Neural progenitor cell (in vitro differentiated cells): ENCODE results near the gene RNF32. TPM values are rescaled to one million over a fixed set of nuclear protein-coding genes. Genes with fewer than 3 reads are reported as not detected.
A peak's percentile ranks its signal among the peaks of the same experiment; 100 is the strongest.

Experiments used
- DNase-seq: peaks from one replicate; pipeline ENCODE4 v3.0.0-alpha.2; 2016; ENCODE audit warnings: low spot score
- H2AFZ ChIP-seq: fragments of 200-600 bp; sonication (generic); replicated peaks from 2 replicates; pipeline ENCODE4 v1.6.1; 2016; ENCODE audit warnings: antibody characterized with exemption
- H3F3A ChIP-seq: fragments of 200-600 bp; sonication (generic); 2 replicates; pipeline ENCODE4 v1.6.1; 2016; ENCODE audit warnings: antibody characterized with exemption, low read depth
- H3K27ac ChIP-seq: fragments of 200-600 bp; sonication (generic); 2 replicates; pipeline ENCODE4 v1.5.1; 2016; ENCODE audit warnings: mild to moderate bottlenecking
- H3K27me3 ChIP-seq: fragments of 200-600 bp; sonication (generic); 2 replicates; pipeline ENCODE4 v1.6.1; 2016; ENCODE audit warnings: mild to moderate bottlenecking, moderate library complexity
- H3K36me3 ChIP-seq: fragments of 200-600 bp; sonication (generic); 2 replicates; pipeline ENCODE4 v1.5.1; 2016
- H3K4me1 ChIP-seq: fragments of 200-600 bp; sonication (generic); 2 replicates; pipeline ENCODE4 v1.6.1; 2016; ENCODE audit warnings: mixed run types
- H3K4me2 ChIP-seq: fragments of 200-600 bp; sonication (generic); 2 replicates; pipeline ENCODE4 v1.6.1; 2016
- H3K4me3 ChIP-seq: fragments of 200-600 bp; sonication (generic); 2 replicates; pipeline ENCODE4 v1.5.1; 2016
- H3K79me2 ChIP-seq: fragments of 200-600 bp; sonication (generic); 2 replicates; pipeline ENCODE4 v1.6.1; 2016; ENCODE audit warnings: low read depth
- H3K9ac ChIP-seq: fragments of 200-600 bp; sonication (generic); 2 replicates; pipeline ENCODE4 v1.6.1; 2016
- H3K9me3 ChIP-seq: fragments of 200-600 bp; sonication (generic); 2 replicates; pipeline ENCODE4 v1.5.1; 2016; ENCODE audit warnings: low read depth
- H4K20me1 ChIP-seq: fragments of 200-600 bp; sonication (generic); 2 replicates; pipeline ENCODE4 v1.6.1; 2016; ENCODE audit warnings: low read depth
- H3K27ac Mint-ChIP-seq: 3 replicates; pipeline ENCODE4 v1.8.0; 2021; ENCODE audit warnings: mixed read lengths
- H3K27me3 Mint-ChIP-seq: 2 replicates; pipeline ENCODE4 v1.8.0; 2022; ENCODE audit warnings: low read depth, mild to moderate bottlenecking, inconsistent platforms, moderate library complexity, mixed read lengths; ENCODE audit not compliant: insufficient read depth
- H3K36me3 Mint-ChIP-seq: 3 replicates; pipeline ENCODE4 v1.8.0; 2021; ENCODE audit warnings: mixed read lengths
- H3K4me1 Mint-ChIP-seq: 3 replicates; pipeline ENCODE4 v1.8.0; 2021; ENCODE audit warnings: mixed read lengths
- H3K4me3 Mint-ChIP-seq: 3 replicates; pipeline ENCODE4 v1.8.0; 2021; ENCODE audit warnings: mild to moderate bottlenecking, moderate library complexity, mixed read lengths
- H3K9me3 Mint-ChIP-seq: 3 replicates; pipeline ENCODE4 v1.8.0; 2020; ENCODE audit warnings: mixed read lengths
- CTCF ChIP-seq: fragments of 200-600 bp; sonication (generic); IDR thresholded peaks from 2 replicates; pipeline ENCODE4 v1.5.1; 2017; ENCODE audit warnings: antibody characterized with exemption, mild to moderate bottlenecking
- EZH2 ChIP-seq: fragments of 200-600 bp; sonication (generic); IDR thresholded peaks from 2 replicates; pipeline ENCODE4 v1.6.1; 2017; ENCODE audit warnings: antibody characterized with exemption, mild to moderate bottlenecking, moderate library complexity
- EZH2phosphoT487 ChIP-seq: fragments of 200-600 bp; sonication (generic); IDR thresholded peaks from 2 replicates; pipeline ENCODE4 v1.6.1; 2017; ENCODE audit warnings: antibody characterized with exemption
- total RNA-seq: library from RNA; depleted of rRNA; stranded (reverse); fragments of >200 nt; gene quantifications from 2 replicates; pipeline ENCODE4 v1.2.3, GENCODE V29; 2015; ENCODE audit warnings: low replicate concordance

RNF32 gene
- total RNA-seq, 1 donor from 2014 or later: 3.0 TPM

DNA sequence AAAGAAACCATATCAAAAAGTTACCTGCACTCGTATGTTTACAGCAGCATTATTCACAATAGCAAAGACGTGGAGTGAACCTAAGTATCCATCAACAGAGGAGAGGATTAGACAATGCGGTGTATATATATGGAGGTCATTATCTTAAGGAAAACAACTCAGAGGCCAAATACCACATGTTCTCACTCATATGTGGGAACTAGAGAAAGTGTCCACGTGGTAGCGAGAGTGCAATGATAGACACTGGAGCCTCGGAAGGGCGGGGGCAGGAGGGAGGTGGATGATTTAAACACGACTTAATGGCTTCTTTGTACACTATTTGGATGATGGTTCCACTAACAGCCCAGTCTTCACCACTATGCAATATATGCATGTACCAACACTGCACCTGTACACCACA, 40.1 kb upstream of the RNF32 start:
- H3K36me3 Mint-ChIP-seq: no peaks in the 10 kb centered on the region

DNA sequence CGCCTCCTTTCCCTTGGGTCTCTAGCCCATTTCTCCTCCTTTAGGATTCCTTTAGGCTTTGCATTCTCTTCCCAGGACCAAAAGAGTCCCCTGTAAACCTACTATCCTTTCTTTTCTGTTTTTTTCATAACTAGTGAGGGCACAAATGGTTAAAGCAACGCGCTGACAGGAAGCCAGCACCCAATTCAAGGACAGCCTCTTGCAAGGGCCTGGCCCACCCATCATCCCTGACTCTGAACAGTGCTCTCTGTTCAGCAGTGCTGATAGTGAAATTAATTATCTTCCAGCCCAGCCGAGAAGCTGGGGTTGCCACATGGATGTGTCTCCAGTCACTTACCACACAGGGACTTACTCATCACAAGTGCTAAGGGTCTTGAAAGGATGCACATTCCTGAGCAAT, 38.3 kb upstream of the RNF32 start:
- Mint-ChIP-seq H3K4me1 (peaks cover 6% of the 10 kb centered on the region), H3K27ac (no peak overlapping the region), H3K27me3 (peaks cover 6% of the 10 kb centered on the region), H3K36me3 (no peaks in the 10 kb centered on the region), H3K9me3 (peaks cover 4% of the 10 kb centered on the region), H3K4me3 (no peak overlapping the region)
- Histone ChIP-seq H3K36me3 (no peaks in the 10 kb centered on the region), H3K9me3 (no peaks in the 10 kb centered on the region), H3F3A (peaks cover 8% of the 10 kb centered on the region), H3K79me2 (no peaks in the 10 kb centered on the region), H3K4me2 (no peak overlapping the region), H4K20me1 (no peaks in the 10 kb centered on the region), H2AFZ (no peak overlapping the region), H3K27ac (peak overlapping the region; percentile 20), H3K4me3 (no peak overlapping the region), H3K9ac (no peak overlapping the region), H3K4me1 (peaks cover 11% of the 10 kb centered on the region), H3K27me3 (no peaks in the 10 kb centered on the region)
- TF ChIP-seq EZH2 (no peak), CTCF (no peak), EZH2phosphoT487 (no peak)
- no peak for DNase-seq

More for the DNA sequence above, 40.1 kb upstream of the RNF32 start:
- Mint-ChIP-seq H3K27ac (no peak overlapping the region), H3K9me3 (peaks cover 4% of the 10 kb centered on the region), H3K4me3 (no peak overlapping the region), H3K27me3 (peaks cover 6% of the 10 kb centered on the region), H3K4me1 (peaks cover 6% of the 10 kb centered on the region)
- peaks cover 11% of the 10 kb centered on the region for H3K4me1 ChIP-seq
- H3K9ac ChIP-seq: no peak overlapping the region
- no peak overlapping the region for H2AFZ ChIP-seq
- no peak for TF ChIP-seq EZH2phosphoT487
- TF ChIP-seq CTCF: no peak
- TF ChIP-seq EZH2: no peak
- no peak overlapping the region for H3K4me3 ChIP-seq
- no peaks in the 10 kb centered on the region for H3K36me3 ChIP-seq
- no peaks in the 10 kb centered on the region for H3K27me3 ChIP-seq
- no peaks in the 10 kb centered on the region for H3K79me2 ChIP-seq
- no peak overlapping the region for H3K4me2 ChIP-seq
- H3K9me3 ChIP-seq: no peaks in the 10 kb centered on the region
- peaks cover 8% of the 10 kb centered on the region for H3F3A ChIP-seq
- H3K27ac ChIP-seq: no peak overlapping the region
- no peak for DNase-seq
- H4K20me1 ChIP-seq: no peaks in the 10 kb centered on the region

GRCh38 chr7:156603011-156603410, 37.6 kb upstream of the RNF32 start:
- Mint-ChIP-seq H3K36me3 (no peaks in the 10 kb centered on the region), H3K27me3 (peaks cover 6% of the 10 kb centered on the region), H3K4me1 (peaks cover 6% of the 10 kb centered on the region), H3K9me3 (peaks cover 4% of the 10 kb centered on the region), H3K27ac (peak overlapping the region; percentile 42), H3K4me3 (no peak overlapping the region)
- Histone ChIP-seq H2AFZ (peak overlapping the region; percentile 60), H3F3A (peaks cover 8% of the 10 kb centered on the region), H3K9ac (no peak overlapping the region), H3K4me1 (peaks cover 11% of the 10 kb centered on the region), H3K27me3 (no peaks in the 10 kb centered on the region), H3K4me3 (no peak overlapping the region), H3K36me3 (no peaks in the 10 kb centered on the region), H3K9me3 (no peaks in the 10 kb centered on the region), H4K20me1 (no peaks in the 10 kb centered on the region), H3K27ac (peak overlapping the region; percentile 20), H3K4me2 (no peak overlapping the region), H3K79me2 (no peaks in the 10 kb centered on the region)
- TF ChIP-seq CTCF: no peak
- no peak for TF ChIP-seq EZH2
- no peak for TF ChIP-seq EZH2phosphoT487
- no peak for DNase-seq
